T-cell (primary cell): ENCODE measurements around the gene CSTF1. TPM values are rescaled to one million over a fixed set of nuclear protein-coding genes. Genes with fewer than 3 reads are reported as not detected.
"Not testable (repeated sequence)": the region's sequence is repeated elsewhere in the genome, so short reads cannot be mapped to it uniquely, and the experiment has no call there.

ENCODE experiments used
- ATAC-seq, 4 experiments: fragments of 200-7000 bp in 3 of 4; fragments of 150-1000 bp in 1 of 4; cut with Tn5 transposase; replicated peaks in 1 of 4; 1 replicate in 3 of 4; 2 replicates in 1 of 4; pipeline ENCODE4 v1.10.0; 2021; ENCODE audit warnings: moderate library complexity in 3 of 4, mild to moderate bottlenecking in 2 of 4, moderate number of reproducible peaks in 1 of 4
- CTCF ChIA-PET, 2 donors: fragments of 300-600 bp; sonication (Branson Sonifier 250); formaldehyde crosslinking; loops; one replicate each; lab custom pipeline; 2022; ENCODE audit warnings: antibody characterized with exemption in 2 of 2; lab: Charles Lee
- POLR2A ChIA-PET, 2 donors: fragments of 300-600 bp; sonication (Branson Sonifier 250); formaldehyde crosslinking; loops; one replicate each; lab custom pipeline; 2022; ENCODE audit warnings: antibody characterized with exemption in 2 of 2; lab: Charles Lee
- DNase-seq, 35 experiments: peaks; one replicate each; pipeline versions ENCODE4 v3.0.0 to v3.0.0-alpha.2; 2013 to 2023
- H3K27ac ChIP-seq: one replicate; pipeline ENCODE4 v1.5.1; 2013; ENCODE audit warnings: low read length
- H3K27me3 ChIP-seq, 2 experiments: replicated peaks in 1 of 2; 1 replicate in 1 of 2; 2 replicates in 1 of 2; pipeline versions ENCODE4 v1.6.1 to v1.7.0; 2013; ENCODE audit warnings: low read length in 1 of 2, mixed read lengths in 1 of 2; ENCODE audit not compliant: control insufficient read depth in 2 of 2, insufficient read depth in 2 of 2; ENCODE audit errors: extremely low read depth in 1 of 2
- H3K36me3 ChIP-seq, 2 donors: 1 replicate in 1 of 2; 2 replicates in 1 of 2; pipeline versions ENCODE4 v1.6.1 to v1.7.0; 2013; ENCODE audit warnings: low read length in 1 of 2; ENCODE audit not compliant: control insufficient read depth in 2 of 2, insufficient read depth in 1 of 2; ENCODE audit errors: extremely low read depth in 1 of 2
- H3K4me1 ChIP-seq, 2 experiments: 1 replicate in 1 of 2; 2 replicates in 1 of 2; pipeline versions ENCODE4 v1.6.1 to v1.7.0; 2013; ENCODE audit warnings: low read length in 2 of 2, mixed read lengths in 1 of 2; ENCODE audit not compliant: insufficient read depth in 2 of 2, control insufficient read depth in 1 of 2; ENCODE audit errors: extremely low read depth in 1 of 2
- H3K4me3 ChIP-seq, 2 donors: 1 replicate in 1 of 2; 2 replicates in 1 of 2; pipeline versions ENCODE4 v1.5.1 to v1.7.0; 2013; ENCODE audit warnings: mild to moderate bottlenecking in 2 of 2, low read length in 1 of 2, moderate library complexity in 1 of 2; ENCODE audit not compliant: control insufficient read depth in 1 of 2; ENCODE audit errors: extremely low read depth in 1 of 2
- H3K9me3 ChIP-seq: 2 replicates; pipeline ENCODE4 v1.7.0; 2013
- H3K27ac Mint-ChIP-seq, 2 donors: one replicate each; pipeline ENCODE4 v1.8.0; 2020 to 2021; ENCODE audit warnings: mild to moderate bottlenecking in 2 of 2, mixed read lengths in 2 of 2
- H3K27me3 Mint-ChIP-seq, 2 donors: one replicate each; pipeline ENCODE4 v1.8.0; 2021 to 2022; ENCODE audit warnings: mixed read lengths in 2 of 2
- H3K36me3 Mint-ChIP-seq: one replicate; pipeline ENCODE4 v1.8.0; 2021; ENCODE audit warnings: mixed read lengths
- H3K4me1 Mint-ChIP-seq, 3 donors: one replicate each; pipeline ENCODE4 v1.8.0; 2020 to 2022; ENCODE audit warnings: mixed read lengths in 3 of 3, mild to moderate bottlenecking in 1 of 3
- H3K4me3 Mint-ChIP-seq, 3 donors: one replicate each; pipeline ENCODE4 v1.8.0; 2020 to 2022; ENCODE audit warnings: mild to moderate bottlenecking in 3 of 3, mixed read lengths in 3 of 3, moderate library complexity in 3 of 3
- H3K9me3 Mint-ChIP-seq, 3 donors: one replicate each; pipeline ENCODE4 v1.8.0; 2020 to 2022; ENCODE audit warnings: mixed read lengths in 3 of 3
- WGBS: methylation state at CpG from one replicate; pipeline ENCODE4 v1.1.5; 2013; ENCODE audit warnings: missing lambda C conversion rate; ENCODE audit not compliant: insufficient coverage; 5-methylcytosine and 5-hydroxymethylcytosine counted together
- total RNA-seq, 35 experiments: library from RNA in 6 of 35; stranded (reverse) in 6 of 35; fragments of 120-200 nt in 1 of 35; gene quantifications; one replicate each; pipeline versions ENCODE4 v1.2.1 to v1.2.4 and lab custom pipeline; 2013 to 2026

CSTF1 gene
- total RNA-seq, 5 donors from 2014 or later (not counting 1 experiment from before 2014, with no cell fraction given): 17.3 to 47.7 (median 41.9) TPM

DNA sequence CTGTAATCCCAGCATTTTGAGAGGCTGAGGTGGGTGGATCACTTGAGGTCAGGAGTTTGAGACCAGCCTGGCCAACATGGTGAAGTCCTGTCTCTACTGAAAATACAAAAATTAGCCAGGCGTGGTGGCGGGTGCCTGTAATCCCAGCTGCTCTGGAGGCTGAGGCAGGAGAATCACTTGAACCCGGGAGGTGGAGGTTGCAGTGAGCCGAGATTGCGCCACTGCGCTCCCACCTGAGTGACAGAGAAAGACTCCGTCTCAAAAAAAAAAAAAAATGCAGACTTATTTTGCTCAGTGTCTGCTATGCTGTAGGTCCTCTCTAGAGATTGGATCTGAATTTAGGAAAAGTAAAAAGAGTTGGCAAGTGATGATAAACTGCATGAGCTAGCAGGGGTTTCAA, 18.8 kb downstream of the CSTF1 start:
- peak overlapping the region; percentile 87 for H3K27ac ChIP-seq
- 96% methylated on average over 6 of the region's 7 CpGs for WGBS
- Mint-ChIP-seq H3K27ac (peak overlapping the region; percentile 92 to 93), H3K4me3 (peak overlapping the region; percentile 80 to 90 (median 88)), H3K4me1 (peaks cover 49 to 57% (median 52%) of the 10 kb centered on the region in 3 donors), H3K36me3 (peaks cover 19% of the 10 kb centered on the region)
- H3K36me3 ChIP-seq: peaks cover 0 to 25% of the 10 kb centered on the region in 2 donors
- H3K27me3 ChIP-seq, ATAC-seq, H3K27me3 Mint-ChIP-seq, DNase-seq, H3K9me3 ChIP-seq, H3K9me3 Mint-ChIP-seq: not testable (repeated sequence)
- ChIA-PET POLR2A (interaction anchor here (0.5 to 2.3 kb wide), 11 partner anchors 9 to 120 kb away, joined by 3 to 16 read pairs (median 3); partner anchors contain the start of gene RTF2 (in 1 of the 2)), CTCF (interaction anchor here in 1 of 2 donors (0.6 to 2.6 kb wide), 7 partner anchors 10 to 58 kb away, joined by 3 to 11 read pairs (median 7); partner anchors contain the start of genes AURKA, CSTF1 and RTF2)
- peaks cover 25 to 37% of the 10 kb centered on the region in 2 experiments for H3K4me1 ChIP-seq
- peak overlapping the region; percentile 48 to 57 for H3K4me3 ChIP-seq

- H3K27me3 ChIP-seq: no peaks in the 10 kb centered on the region
- Mint-ChIP-seq H3K4me1 (peaks cover 55 to 64% (median 59%) of the 10 kb centered on the region in 3 donors), H3K36me3 (peaks cover 20% of the 10 kb centered on the region), H3K27ac (peak within 1 kb of the TSS; percentile 92 to 93), H3K27me3 (no peaks in the 10 kb centered on the region), H3K4me3 (peak within 1 kb of the TSS; percentile 80 to 90 (median 88)), H3K9me3 (no peaks in the 10 kb centered on the region)
- peaks cover 25 to 38% of the 10 kb centered on the region in 2 experiments for H3K4me1 ChIP-seq
- POLR2A ChIA-PET: interaction anchor here (0.5 to 2.3 kb wide), 18 partner anchors 8 to 119 kb away, joined by 3 to 16 read pairs (median 3); partner anchors contain the start of genes FAM210B (in 1 of the 2) and RTF2 (in 1 of the 2)
- H3K9me3 ChIP-seq: no peaks in the 10 kb centered on the region
- H3K4me3 ChIP-seq: peak within 1 kb of the TSS; percentile 48 to 57
- H3K27ac ChIP-seq: peak within 1 kb of the TSS; percentile 87
- DNase-seq (peak in 23 of 35 experiments; percentile 19 to 75 (median 34)), ATAC-seq (peak; percentile 79 to 90 (median 82))
- CTCF ChIA-PET: interaction anchor here in 1 of 2 donors (0.6 to 2.6 kb wide), 9 partner anchors 11 to 57 kb away, joined by 3 to 11 read pairs (median 7); partner anchors contain the start of genes AURKA, CSTF1 and RTF2
- H3K36me3 ChIP-seq: peaks cover 0 to 19% of the 10 kb centered on the region in 2 donors
- 7% methylated on average over 6 of the region's 10 CpGs for WGBS
Measured at GRCh38 chr20:56411759-56412472, 19.5 kb downstream of the CSTF1 start, which contains the start of gene CASS4. TSS of gene CASS4 (plus strand) at chr20:56412260. CDS start at chr20:56412459, 199 bp downstream.

DNA sequence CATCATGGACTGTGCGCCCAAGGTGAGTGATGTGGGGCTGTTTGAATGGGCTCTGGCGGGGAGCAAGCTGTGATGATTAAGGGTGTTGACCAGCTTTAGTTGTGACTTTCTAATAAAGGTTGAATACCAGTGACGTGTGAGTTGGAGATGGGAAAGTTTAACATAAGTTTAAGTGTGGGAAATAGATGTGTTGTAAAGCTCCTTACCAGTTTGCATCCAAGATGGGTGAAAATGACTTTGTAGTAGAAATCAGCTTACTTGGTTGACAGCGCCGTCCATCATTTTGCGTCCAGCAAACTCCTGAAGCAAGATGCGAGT, 20.0 kb downstream of the CSTF1 start:
- CTCF ChIA-PET: interaction anchor here in 1 of 2 donors (0.8 to 2.6 kb wide), 11 partner anchors 10 to 103 kb away, joined by 3 to 11 read pairs (median 6); partner anchors contain the start of genes AURKA, CSTF1 and RTF2
- Mint-ChIP-seq H3K27me3 (no peaks in the 10 kb centered on the region), H3K9me3 (no peaks in the 10 kb centered on the region), H3K4me3 (peak overlapping the region; percentile 80 to 90 (median 88)), H3K4me1 (peaks cover 61 to 68% (median 64%) of the 10 kb centered on the region in 3 donors), H3K27ac (peak overlapping the region; percentile 92 to 93), H3K36me3 (peaks cover 21% of the 10 kb centered on the region)
- H3K9me3 ChIP-seq: no peaks in the 10 kb centered on the region
- peak overlapping the region; percentile 87 for H3K27ac ChIP-seq
- peak overlapping the region; percentile 48 to 57 for H3K4me3 ChIP-seq
- POLR2A ChIA-PET: interaction anchor here (0.5 to 2.3 kb wide), 12 partner anchors 11 to 119 kb away, joined by 3 to 16 read pairs (median 4); partner anchors contain the start of genes FAM210B (in 1 of the 2) and RTF2 (in 1 of the 2)
- peaks cover 25 to 43% of the 10 kb centered on the region in 2 experiments for H3K4me1 ChIP-seq
- ATAC-seq: no peak
- no peaks in the 10 kb centered on the region for H3K27me3 ChIP-seq
- 39% methylated on average over 7 of the region's 7 CpGs for WGBS
- peak in 1 of 35 experiments; percentile 28 for DNase-seq
- H3K36me3 ChIP-seq: peaks cover 0 to 14% of the 10 kb centered on the region in 2 donors

GRCh38 chr20:56412949-56413348, 20.5 kb downstream of the CSTF1 start:
- peak overlapping the region; percentile 48 to 57 for H3K4me3 ChIP-seq
- Mint-ChIP-seq H3K27me3 (no peaks in the 10 kb centered on the region), H3K4me3 (peak overlapping the region; percentile 80 to 90 (median 88)), H3K36me3 (peaks cover 18% of the 10 kb centered on the region), H3K4me1 (peaks cover 66 to 70% (median 69%) of the 10 kb centered on the region in 3 donors), H3K9me3 (no peaks in the 10 kb centered on the region), H3K27ac (peak overlapping the region; percentile 92 to 93)
- peaks cover 0 to 8% of the 10 kb centered on the region in 2 donors for H3K36me3 ChIP-seq
- no peaks in the 10 kb centered on the region for H3K9me3 ChIP-seq
- POLR2A ChIA-PET: interaction anchor here (0.6 to 2.3 kb wide), 14 partner anchors 8 to 1206 kb away, joined by 3 to 16 read pairs (median 4); partner anchors contain the start of genes AURKA (in 1 of the 2) and CSTF1 (in 1 of the 2)
- CTCF ChIA-PET: interaction anchor here (0.7 to 2.6 kb wide), 13 partner anchors 10 to 981 kb away, joined by 3 to 11 read pairs (median 3); partner anchors contain the start of genes AURKA (in 1 of the 2), CSTF1 (in 1 of the 2) and RTF2 (in 1 of the 2)
- no CpG with 5 or more reads among the region's 3 CpGs for WGBS
- DNase-seq (no peak), ATAC-seq (no peak)
- H3K4me1 ChIP-seq: peaks cover 26 to 49% of the 10 kb centered on the region in 2 experiments
- no peaks in the 10 kb centered on the region for H3K27me3 ChIP-seq
- peak overlapping the region; percentile 87 for H3K27ac ChIP-seq

- ChIA-PET CTCF (interaction anchor here in 1 of 2 donors (0.7 to 1.0 kb wide), 2 partner anchors 18 to 45 kb away, joined by 3 to 4 read pairs; no protein-coding TSS in a partner anchor), POLR2A (interaction anchor here (0.5 to 1.4 kb wide), 3 partner anchors 8 to 10 kb away, joined by 3 to 12 read pairs (median 3); no protein-coding TSS in a partner anchor)
- no peaks in the 10 kb centered on the region for H3K36me3 ChIP-seq
- Mint-ChIP-seq H3K36me3 (peaks cover 18% of the 10 kb centered on the region), H3K27ac (peak overlapping the region; percentile 90 to 93), H3K4me1 (peaks cover 80 to 83% (median 83%) of the 10 kb centered on the region in 3 donors), H3K4me3 (peak overlapping the region; percentile 61 to 80 (median 73)), H3K27me3 (no peaks in the 10 kb centered on the region), H3K9me3 (no peaks in the 10 kb centered on the region)
- H3K27ac ChIP-seq: peak overlapping the region; percentile 87
- WGBS: 79% methylated on average over 5 of the region's 12 CpGs
- DNase-seq (peak in 29 of 35 experiments; percentile 24 to 71 (median 43)), ATAC-seq (peak; percentile 36 to 51 (median 46))
- peak overlapping the region in 1 of 2 donors; percentile 19 for H3K4me3 ChIP-seq
- no peaks in the 10 kb centered on the region for H3K27me3 ChIP-seq
- peaks cover 35 to 70% of the 10 kb centered on the region in 2 experiments for H3K4me1 ChIP-seq
- H3K9me3 ChIP-seq: no peaks in the 10 kb centered on the region
Measured at GRCh38 chr20:56414842-56415765, 22.7 kb downstream of the CSTF1 start.
